GM18951 (cell line): Measurements from ENCODE around the gene ZNF41.

Experiments
- POLR2A ChIP-seq: IDR thresholded peaks from 4 replicates; pipeline ENCODE4 v1.6.1; 2011; ENCODE audit warnings: mild to moderate bottlenecking; ENCODE audit not compliant: insufficient read length, insufficient read depth; ENCODE audit errors: extremely low read depth
- in situ Hi-C: fragments of 300-500 bp; cut with MboI; formaldehyde crosslinking; loops from one replicate; pipeline ENCODE4 v1.12.0; 2022; ENCODE audit warnings: low sequenced_read_pairs, mixed read lengths, inconsistent platforms; ENCODE audit not compliant: unreplicated experiment

ZNF41 gene

GRCh38 chrX:47420962-47421361 is 62.1 kb downstream of the ZNF41 start:
- TF ChIP-seq POLR2A = no peak
- in situ Hi-C loops = no loop called here

- no peak for TF ChIP-seq POLR2A
- in situ Hi-C loops = no loop called here
Observed at GRCh38 chrX:47420265-47420664, 62.8 kb downstream of the ZNF41 start.

- no peak for TF ChIP-seq POLR2A
- in situ Hi-C loops = no loop called here
Observed at GRCh38 chrX:47413179-47413594, 69.8 kb downstream of the ZNF41 start.
